Thoracic aorta (tissue), 2 donors: ENCODE data around the gene CDS2. TPM values are rescaled to one million over a fixed set of nuclear protein-coding genes. Genes with fewer than 3 reads are reported as not detected.

Source experiments
- ATAC-seq: fragments of 150-250 bp; one replicate; pipeline ENCODE4 v1.8.0; 2017; ENCODE audit warnings: low read depth; ENCODE audit not compliant: insufficient number of reproducible peaks, low FRiP score
- DNase-seq: peaks from one replicate; pipeline ENCODE4 v3.0.0-alpha.2; 2020; ENCODE audit warnings: low spot score
- H3K27ac ChIP-seq, 2 donors: fragments of 200-600 bp; sonication (generic); 1 replicate in 1 of 2; 2 replicates in 1 of 2; pipeline ENCODE4 v1.5.1; 2016; ENCODE audit warnings: mild to moderate bottlenecking in 2 of 2, moderate library complexity in 2 of 2
- H3K27me3 ChIP-seq: fragments of 200-600 bp; sonication (generic); replicated peaks from 2 replicates; pipeline ENCODE4 v1.6.0; 2016; ENCODE audit warnings: mild to moderate bottlenecking; ENCODE audit not compliant: insufficient read depth
- H3K36me3 ChIP-seq: fragments of 200-600 bp; sonication (generic); one replicate; pipeline ENCODE4 v1.5.1; 2016
- H3K4me1 ChIP-seq, 2 donors: fragments of 200-600 bp; sonication (generic); 1 replicate in 1 of 2; 2 replicates in 1 of 2; pipeline versions ENCODE4 v1.5.1 to v1.6.0; 2016; ENCODE audit warnings: low read depth in 2 of 2, mild to moderate bottlenecking in 1 of 2; ENCODE audit not compliant: control insufficient read depth in 1 of 2
- H3K4me3 ChIP-seq: fragments of 200-600 bp; sonication (generic); 2 replicates; pipeline ENCODE4 v1.5.1; 2016; ENCODE audit warnings: mild to moderate bottlenecking
- H3K9me3 ChIP-seq: fragments of 200-600 bp; sonication (generic); 2 replicates; pipeline ENCODE4 v1.5.1; 2016
- CTCF ChIP-seq: fragments of 200-600 bp; sonication (generic); IDR thresholded peaks from one replicate; pipeline ENCODE4 v1.5.1; 2019; ENCODE audit warnings: antibody characterized with exemption
- total RNA-seq, 2 donors: library from RNA; depleted of rRNA; stranded (reverse); fragments of >200 nt; gene quantifications; one replicate each; pipeline versions ENCODE4 v1.1.0 to v1.2.3, GENCODE V29; 2016

Gene CDS2
- total RNA-seq, 2 donors from 2014 or later: 63.6 to 85.6 TPM

GRCh38 chr20:5181492-5181891 lies 54.7 kb downstream of the CDS2 start:
- Histone ChIP-seq H3K4me3 (peak overlapping the region; percentile 49), H3K27ac (peak overlapping the region; percentile 46 to 72), H3K36me3 (peaks cover 26% of the 10 kb centered on the region), H3K4me1 (peaks cover 20 to 65% of the 10 kb centered on the region in 2 donors), H3K9me3 (no peaks in the 10 kb centered on the region), H3K27me3 (no peaks in the 10 kb centered on the region)
- TF ChIP-seq CTCF: no peak
- DNase-seq (no peak), ATAC-seq (no peak)

GRCh38 chr20:5181958-5182357 lies 55.1 kb downstream of the CDS2 start:
- Histone ChIP-seq H3K27ac (peak overlapping the region; percentile 46 to 72), H3K4me1 (peaks cover 20 to 60% of the 10 kb centered on the region in 2 donors), H3K27me3 (no peaks in the 10 kb centered on the region), H3K4me3 (no peak overlapping the region), H3K9me3 (no peaks in the 10 kb centered on the region), H3K36me3 (peaks cover 31% of the 10 kb centered on the region)
- ATAC-seq (peak; percentile 65), DNase-seq (no peak)
- TF ChIP-seq CTCF: no peak

- Histone ChIP-seq H3K4me3 (no peak overlapping the region), H3K27ac (peak overlapping the region; percentile 46 to 72), H3K4me1 (peaks cover 14 to 53% of the 10 kb centered on the region in 2 donors), H3K9me3 (no peaks in the 10 kb centered on the region), H3K27me3 (no peaks in the 10 kb centered on the region), H3K36me3 (peaks cover 36% of the 10 kb centered on the region)
- no peak for DNase-seq
- ATAC-seq: no peak
- TF ChIP-seq CTCF: no peak
Observed at GRCh38 chr20:5182615-5183254, 55.9 kb downstream of the CDS2 start.

- DNase-seq (no peak), ATAC-seq (no peak)
- Histone ChIP-seq H3K4me1 (peaks cover 10 to 44% of the 10 kb centered on the region in 2 donors), H3K27me3 (no peaks in the 10 kb centered on the region), H3K36me3 (peaks cover 44% of the 10 kb centered on the region), H3K27ac (peak overlapping the region; percentile 46 to 72), H3K4me3 (no peak overlapping the region), H3K9me3 (no peaks in the 10 kb centered on the region)
- TF ChIP-seq CTCF: no peak
Observed at GRCh38 chr20:5183731-5184474, 57.1 kb downstream of the CDS2 start.

- Histone ChIP-seq H3K27ac (peak overlapping the region; percentile 29 to 46), H3K36me3 (peaks cover 52% of the 10 kb centered on the region), H3K9me3 (no peaks in the 10 kb centered on the region), H3K27me3 (no peaks in the 10 kb centered on the region), H3K4me3 (no peak overlapping the region), H3K4me1 (peaks cover 10 to 44% of the 10 kb centered on the region in 2 donors)
- ATAC-seq (no peak), DNase-seq (no peak)
- no peak for TF ChIP-seq CTCF
Observed at GRCh38 chr20:5184684-5185083, 57.9 kb downstream of the CDS2 start.
